HepG2 (cell line): ENCODE data around the gene ST6GALNAC3. TPM values are rescaled to one million over a fixed set of nuclear protein-coding genes. Genes with fewer than 3 reads are reported as not detected.

Experiments used
- ATAC-seq: fragments of 200-7000 bp; cut with Tn5 transposase; 3 replicates; pipeline ENCODE4 v1.9.1; 2020; ENCODE audit warnings: mild to moderate bottlenecking, moderate library complexity
- BruUV-seq: library from RNA; stranded (reverse); fragments of 400-500 nt; replicated peaks from 2 replicates; lab custom pipeline; 2021; lab: Mats Ljungman, UMichigan
- CTCF ChIA-PET: fragments of 300-600 bp; formaldehyde crosslinking; extraction: SDS; loops from one replicate; lab custom pipeline; 2021; ENCODE audit warnings: low total read pairs, inconsistent platforms, low intra/inter-chr PET ratio; lab: Yijun Ruan, JAX
- POLR2A ChIA-PET: fragments of 350-600 bp; sonication (Branson Sonifier 250); formaldehyde crosslinking; loops from one replicate; lab custom pipeline; 2020; ENCODE audit warnings: antibody characterized with exemption, inconsistent platforms; lab: Yijun Ruan, JAX
- DNase-seq: peaks from one replicate; pipeline ENCODE4 v3.0.0-alpha.2; 2015; ENCODE audit warnings: low spot score
- FAIRE-seq: peaks from 3 replicates; lab custom pipeline; 2011; peaks lifted over from hg19 to GRCh38; lab: Jason Lieb, UNC
- H2AFZ ChIP-seq: one replicate; pipeline ENCODE4 v1.6.1; 2011; ENCODE audit warnings: low read length, inconsistent platforms
- H3K27ac ChIP-seq: fragments of 300-600 bp; 3 replicates; pipeline ENCODE4 v1.8.0; 2011; ENCODE audit warnings: mixed run types, mild to moderate bottlenecking, mixed read lengths, low read length, inconsistent platforms; ENCODE audit not compliant: insufficient read depth; ENCODE audit errors: extremely low read length
- H3K27me3 ChIP-seq, 2 experiments: fragments of 200-600 bp in 1 of 2; 2 replicates in 1 of 2; 3 replicates in 1 of 2; pipeline versions ENCODE4 v1.6.0 to v1.8.0; 2011; ENCODE audit warnings: low read length in 2 of 2, mild to moderate bottlenecking in 2 of 2, moderate library complexity in 2 of 2, inconsistent platforms in 1 of 2; ENCODE audit not compliant: insufficient read depth in 2 of 2, control insufficient read depth in 1 of 2
- H3K36me3 ChIP-seq, 2 experiments: fragments of 200-600 bp in 1 of 2; replicated peaks in 1 of 2; 2 replicates in 1 of 2; 3 replicates in 1 of 2; pipeline versions ENCODE4 v1.5.1 to v1.8.0; 2011; ENCODE audit warnings: low read length in 2 of 2, inconsistent platforms in 1 of 2; ENCODE audit not compliant: insufficient read depth in 2 of 2, control insufficient read depth in 1 of 2
- H3K4me1 ChIP-seq: 2 replicates; pipeline ENCODE4 v1.5.1; 2012; ENCODE audit warnings: low read length, inconsistent platforms; ENCODE audit not compliant: insufficient read depth
- H3K4me2 ChIP-seq: 2 replicates; pipeline ENCODE4 v1.6.0; 2011; ENCODE audit warnings: low read depth, low read length, inconsistent platforms
- H3K4me3 ChIP-seq, 3 experiments: fragments of 200-600 bp in 1 of 3; sonication (generic), shearing (Covaris generic) in 1 of 3; replicated peaks in 1 of 3; 2 replicates each; pipeline ENCODE4 v1.5.1; 2011 to 2016; ENCODE audit warnings: low read length in 3 of 3, inconsistent platforms in 2 of 3, low read depth in 2 of 3, mild to moderate bottlenecking in 2 of 3, control low read depth in 1 of 3, mixed read lengths in 1 of 3; ENCODE audit not compliant: insufficient read depth in 1 of 3
- H3K79me2 ChIP-seq: one replicate; pipeline ENCODE4 v1.6.1; 2011; ENCODE audit warnings: low read length, inconsistent platforms; ENCODE audit not compliant: insufficient read depth
- H3K9ac ChIP-seq: 2 replicates; pipeline ENCODE4 v1.6.0; 2011; ENCODE audit warnings: mild to moderate bottlenecking, low read depth, low read length, inconsistent platforms; ENCODE audit not compliant: insufficient read depth
- H3K9me3 ChIP-seq: 2 replicates; pipeline ENCODE4 v1.5.1; 2012; ENCODE audit warnings: mild to moderate bottlenecking, low read length
- H4K20me1 ChIP-seq: 2 replicates; pipeline ENCODE4 v1.6.0; 2011; ENCODE audit warnings: inconsistent platforms, mild to moderate bottlenecking, low read length, moderate library complexity; ENCODE audit not compliant: insufficient read depth
- ARID2 ChIP-seq: sonication (generic); formaldehyde crosslinking; IDR thresholded peaks from 2 replicates; pipeline ENCODE4 v1.8.1; 2022; ENCODE audit warnings: mild to moderate bottlenecking, missing genetic modification reagents, borderline replicate concordance
- ASH2L ChIP-seq: fragments of 300-600, 200-600 bp; sonication (generic); IDR thresholded peaks from 2 replicates; pipeline ENCODE4 v1.7.0; 2017; ENCODE audit warnings: low read depth, mild to moderate bottlenecking, moderate library complexity, mixed read lengths, low read length; ENCODE audit not compliant: insufficient read length
- ATF6 ChIP-seq: sonication (generic); formaldehyde crosslinking; conservative IDR thresholded peaks from 2 replicates; pipeline ENCODE4 v1.4.0; 2020; ENCODE audit warnings: missing genetic modification reagents
- CBFB ChIP-seq: sonication (generic); formaldehyde crosslinking; IDR thresholded peaks from 2 replicates; pipeline ENCODE4 v1.4.0; 2020; ENCODE audit warnings: missing genetic modification reagents
- KLF6 ChIP-seq: IDR thresholded peaks from 2 replicates; pipeline ENCODE4 v1.8.0; 2016; ENCODE audit warnings: missing biosample characterization, missing genetic modification reagents
- REPIN1 ChIP-seq: sonication (generic); formaldehyde crosslinking; IDR thresholded peaks from 2 replicates; pipeline ENCODE4 v1.8.0; 2022; ENCODE audit warnings: missing genetic modification reagents, low read depth, mild to moderate bottlenecking, borderline replicate concordance
- SP1 ChIP-seq, 2 experiments: fragments of 450-650 bp in 1 of 2; sonication (generic) in 1 of 2; formaldehyde crosslinking in 1 of 2; IDR thresholded peaks; 2 replicates each; pipeline versions ENCODE4 v1.4.0 to v1.6.1; 2016 to 2020; ENCODE audit warnings: missing genetic modification reagents in 1 of 2
- XBP1 ChIP-seq: sonication (generic); formaldehyde crosslinking; IDR thresholded peaks from 2 replicates; pipeline ENCODE4 v1.5.0; 2020; ENCODE audit warnings: missing genetic modification reagents
- ZNF564 ChIP-seq: sonication (generic); formaldehyde crosslinking; IDR thresholded peaks from 2 replicates; pipeline ENCODE4 v1.8.1; 2023; ENCODE audit warnings: mild to moderate bottlenecking, missing genetic modification reagents
- WGBS: methylation state at CpG from one replicate; pipeline ENCODE4 v1.1.6; 2017; ENCODE audit warnings: low lambda C conversion rate; 5-methylcytosine and 5-hydroxymethylcytosine counted together
- in situ Hi-C: cut with HindIII; loops from 2 replicates; pipeline ENCODE4 v1.10.0; 2017; ENCODE audit warnings: low pct_unique_long_range_greater_than_20kb; ENCODE audit not compliant: extremely low pct_ligation_motif_present
- intact Hi-C: fragments of 100-400 bp; cut with micrococcal nuclease; formaldehyde crosslinking; loops from one replicate; pipeline ENCODE4 v1.10.0; 2022; ENCODE audit not compliant: unreplicated experiment
- polyA plus RNA-seq, 8 experiments: library from polyadenylated mRNA; depleted of rRNA in 3 of 8; stranded (reverse) in 7 of 8; unstranded in 1 of 8; fragments of >200 nt; fragmentation: Illumina TruSeq in 4 of 8; extraction: Trizol in 4 of 8; gene quantifications; 2 replicates each; pipeline versions ENCODE4 v1.2.1 to v1.2.3, GENCODE V29; 2011 to 2016; ENCODE audit warnings: low read depth in 4 of 8, missing spikeins in 1 of 8, mixed read lengths in 1 of 8; ENCODE audit not compliant: insufficient read depth in 1 of 8
- total RNA-seq, 5 experiments: library from RNA; depleted of rRNA; stranded (reverse); fragments of >200 nt; fragmentation: Illumina TruSeq; extraction: Trizol; gene quantifications; 2 replicates each; pipeline ENCODE4 v1.2.3, GENCODE V29; 2016; ENCODE audit warnings: low read depth in 1 of 5
- TF ChIP-seq, protein P1 (sequence below): sonication (generic); formaldehyde crosslinking; IDR thresholded peaks from 2 replicates; pipeline ENCODE4 v1.5.1; 2020; ENCODE audit warnings: mild to moderate bottlenecking, missing genetic modification reagents, moderate library complexity

Gene ST6GALNAC3
- total and polyA plus RNA-seq, 2 of the 13 experiments (the other 11 are each of a cell fraction or from before 2014, with no cell fraction given) = not detected

GRCh38 chr1:76074321-76075187 is at the start of gene ST6GALNAC3 (continued):
- TF ChIP-seq, protein P1, sequence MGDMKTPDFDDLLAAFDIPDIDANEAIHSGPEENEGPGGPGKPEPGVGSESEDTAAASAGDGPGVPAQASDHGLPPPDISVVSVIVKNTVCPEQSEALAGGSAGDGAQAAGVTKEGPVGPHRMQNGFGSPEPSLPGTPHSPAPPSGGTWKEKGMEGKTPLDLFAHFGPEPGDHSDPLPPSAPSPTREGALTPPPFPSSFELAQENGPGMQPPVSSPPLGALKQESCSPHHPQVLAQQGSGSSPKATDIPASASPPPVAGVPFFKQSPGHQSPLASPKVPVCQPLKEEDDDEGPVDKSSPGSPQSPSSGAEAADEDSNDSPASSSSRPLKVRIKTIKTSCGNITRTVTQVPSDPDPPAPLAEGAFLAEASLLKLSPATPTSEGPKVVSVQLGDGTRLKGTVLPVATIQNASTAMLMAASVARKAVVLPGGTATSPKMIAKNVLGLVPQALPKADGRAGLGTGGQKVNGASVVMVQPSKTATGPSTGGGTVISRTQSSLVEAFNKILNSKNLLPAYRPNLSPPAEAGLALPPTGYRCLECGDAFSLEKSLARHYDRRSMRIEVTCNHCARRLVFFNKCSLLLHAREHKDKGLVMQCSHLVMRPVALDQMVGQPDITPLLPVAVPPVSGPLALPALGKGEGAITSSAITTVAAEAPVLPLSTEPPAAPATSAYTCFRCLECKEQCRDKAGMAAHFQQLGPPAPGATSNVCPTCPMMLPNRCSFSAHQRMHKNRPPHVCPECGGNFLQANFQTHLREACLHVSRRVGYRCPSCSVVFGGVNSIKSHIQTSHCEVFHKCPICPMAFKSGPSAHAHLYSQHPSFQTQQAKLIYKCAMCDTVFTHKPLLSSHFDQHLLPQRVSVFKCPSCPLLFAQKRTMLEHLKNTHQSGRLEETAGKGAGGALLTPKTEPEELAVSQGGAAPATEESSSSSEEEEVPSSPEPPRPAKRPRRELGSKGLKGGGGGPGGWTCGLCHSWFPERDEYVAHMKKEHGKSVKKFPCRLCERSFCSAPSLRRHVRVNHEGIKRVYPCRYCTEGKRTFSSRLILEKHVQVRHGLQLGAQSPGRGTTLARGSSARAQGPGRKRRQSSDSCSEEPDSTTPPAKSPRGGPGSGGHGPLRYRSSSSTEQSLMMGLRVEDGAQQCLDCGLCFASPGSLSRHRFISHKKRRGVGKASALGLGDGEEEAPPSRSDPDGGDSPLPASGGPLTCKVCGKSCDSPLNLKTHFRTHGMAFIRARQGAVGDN (CRISPR knock-in tag) = peak; percentile 26; the same call in 1 of the 2 replicates
- no peak for TF ChIP-seq SP1 (IDR thresholded peaks at IDR 0.05)
- TF ChIP-seq SP1 (CRISPR knock-in tag; IDR thresholded peaks at IDR 0.05) = peak; percentile 42; the same call in 1 of the 2 replicates
- TF ChIP-seq CBFB = no peak
- no peak for TF ChIP-seq ASH2L

GRCh38 chr1:76027341-76027740 is 47.2 kb upstream of the ST6GALNAC3 start:
- ChIA-PET CTCF (no interaction called here), POLR2A (no interaction called here)
- in situ Hi-C loops = no loop called here
- no peaks in the 10 kb centered on the region for H4K20me1 ChIP-seq
- no peak overlapping the region for H3K4me3 ChIP-seq
- ATAC-seq = no peak
- H3K9me3 ChIP-seq = no peaks in the 10 kb centered on the region
- WGBS = 10% methylated on average over 4 of the region's 4 CpGs
- no peaks in the 10 kb centered on the region for H3K4me1 ChIP-seq
- H3K36me3 ChIP-seq = no peaks in the 10 kb centered on the region
- H3K27ac ChIP-seq = no peak overlapping the region
- H3K9ac ChIP-seq = no peak overlapping the region
- H3K4me2 ChIP-seq = no peak overlapping the region
- no peak for DNase-seq
- TF ChIP-seq ATF6 (CRISPR knock-in tag) = no peak
- TF ChIP-seq ARID2 = no peak
- TF ChIP-seq KLF6 (CRISPR knock-in tag) = no peak
- no peak for TF ChIP-seq REPIN1 (CRISPR knock-in tag)
- TF ChIP-seq ZNF564 (CRISPR knock-in tag) = no peak
- no peak for TF ChIP-seq XBP1 (CRISPR knock-in tag)
- no TSS peak for BruUV-seq
- H2AFZ ChIP-seq = no peak overlapping the region
- intact Hi-C loops = no loop called here
- no peaks in the 10 kb centered on the region for H3K79me2 ChIP-seq
- no peak for FAIRE-seq
- H3K27me3 ChIP-seq = peaks cover 0 to 9% of the 10 kb centered on the region in 2 experiments; a peak in 1 of 5 replicates
